ENCODE data around the gene ADH5. TPM values are rescaled to one million over a fixed set of nuclear protein-coding genes. Genes with fewer than 3 reads are reported as not detected.
"Not testable (repeated sequence)": the region's sequence is repeated elsewhere in the genome, so short reads cannot be mapped to it uniquely, and the experiment has no call there.

Gene ADH5
- polyA plus RNA-seq, 10 donors: 87.7 to 122 (median 109) TPM

- peak in 2 of 3 donors; percentile 71 to 81 for DNase-seq
Observed at GRCh38 chr4:99090481-99091215, 2.1 kb upstream of the ADH5 start.

GRCh38 chr4:99088023-99088449 lies 552 bp downstream of the ADH5 start:
- DNase-seq: peak; percentile 59 to 84 (median 67)

- DNase-seq: no peak
Observed at GRCh38 chr4:99084595-99084994, 4.0 kb downstream of the ADH5 start.

GRCh38 chr4:99082192-99082591 lies 6.4 kb downstream of the ADH5 start:
- DNase-seq: no peak

- not testable (repeated sequence) for DNase-seq
Observed at GRCh38 chr4:99080869-99081268, 7.7 kb downstream of the ADH5 start.

- DNase-seq: no peak
Observed at GRCh38 chr4:99079625-99080295, 8.8 kb downstream of the ADH5 start.

GRCh38 chr4:99078931-99079624 lies 9.5 kb downstream of the ADH5 start:
- no peak for DNase-seq

- DNase-seq: no peak
Observed at GRCh38 chr4:99078336-99078735, 10.3 kb downstream of the ADH5 start.

GRCh38 chr4:99077177-99077576 lies 11.4 kb downstream of the ADH5 start:
- DNase-seq: no peak

- no peak for DNase-seq
Observed at GRCh38 chr4:99076292-99076976, 12.2 kb downstream of the ADH5 start.

GRCh38 chr4:99074816-99075215 lies 13.8 kb downstream of the ADH5 start:
- no peak for DNase-seq

GRCh38 chr4:99071159-99071558 lies 17.4 kb downstream of the ADH5 start:
- DNase-seq: no peak

- no peak for DNase-seq
Observed at GRCh38 chr4:99067617-99068016, 21.0 kb downstream of the ADH5 start.

GRCh38 chr4:99065521-99065920 lies 23.1 kb downstream of the ADH5 start:
- not testable (repeated sequence) for DNase-seq

GRCh38 chr4:99062120-99062519 lies 26.5 kb downstream of the ADH5 start:
- no peak for DNase-seq

- no peak for DNase-seq
Observed at GRCh38 chr4:99061048-99061700, 27.4 kb downstream of the ADH5 start.

- no peak for DNase-seq
Observed at GRCh38 chr4:99059550-99059949, 29.0 kb downstream of the ADH5 start.

GRCh38 chr4:99058228-99058627 lies 30.4 kb downstream of the ADH5 start:
- no peak for DNase-seq

GRCh38 chr4:99054428-99054994 lies 34.1 kb downstream of the ADH5 start:
- DNase-seq: no peak

- DNase-seq: no peak
Observed at GRCh38 chr4:99052902-99053301, 35.7 kb downstream of the ADH5 start.

GRCh38 chr4:99047710-99048109 lies 40.9 kb downstream of the ADH5 start:
- no peak for DNase-seq

All from muscle of back (tissue), 11 donors.